H1 (cell line): Measurements from ENCODE around the gene TMEM120B. TPM values are rescaled to one million over a fixed set of nuclear protein-coding genes. Genes with fewer than 3 reads are reported as not detected.

Source experiments
- CBX8 ChIP-seq: fragments of 300-800, 300-1000 bp; sonication (generic); IDR thresholded peaks from 2 replicates; pipeline ENCODE4 v1.7.1; 2016; ENCODE audit warnings: low read depth, low read length, borderline replicate concordance
- CEBPB ChIP-seq: IDR thresholded peaks from 2 replicates; pipeline ENCODE4 v1.6.1; 2012; ENCODE audit warnings: low read depth, low read length
- GABPA ChIP-seq: IDR thresholded peaks from 2 replicates; pipeline ENCODE4 v1.6.1; 2011; ENCODE audit warnings: mild to moderate bottlenecking, low read length, moderate library complexity, borderline replicate concordance; ENCODE audit not compliant: insufficient read depth
- HDAC2 ChIP-seq, 2 experiments: fragments of 300-600 bp in 1 of 2; sonication (generic) in 1 of 2; IDR thresholded peaks; 2 replicates each; pipeline ENCODE4 v1.6.1; 2011 to 2012; ENCODE audit warnings: low read depth in 2 of 2, low read length in 2 of 2, mild to moderate bottlenecking in 2 of 2, moderate library complexity in 2 of 2, borderline replicate concordance in 1 of 2, inconsistent platforms in 1 of 2
- KDM1A ChIP-seq: fragments of 200-600, 300-600 bp; sonication (generic); IDR thresholded peaks from 2 replicates; pipeline ENCODE4 v1.7.1; 2016; ENCODE audit warnings: mild to moderate bottlenecking, low read length, borderline replicate concordance
- NRF1 ChIP-seq: IDR thresholded peaks from 2 replicates; pipeline ENCODE4 v1.6.1; 2011; ENCODE audit warnings: mild to moderate bottlenecking, low read depth, low read length, improper control_type of control experiment
- PHF8 ChIP-seq: fragments of 200-600 bp; sonication (generic); conservative IDR thresholded peaks from 2 replicates; pipeline ENCODE4 v1.7.1; 2012; ENCODE audit warnings: low read depth, mild to moderate bottlenecking, inconsistent platforms, low read length, moderate library complexity
- SIN3A ChIP-seq, 2 experiments: IDR thresholded peaks in 1 of 2; conservative IDR thresholded peaks in 1 of 2; 2 replicates each; pipeline ENCODE4 v1.6.1; 2011 to 2012; ENCODE audit warnings: low read length in 2 of 2, improper control_type of control experiment in 1 of 2, low read depth in 1 of 2, mild to moderate bottlenecking in 1 of 2
- SP4 ChIP-seq: IDR thresholded peaks from 2 replicates; pipeline ENCODE4 v1.6.1; 2012; ENCODE audit warnings: low read length, inconsistent platforms
- TAF1 ChIP-seq: IDR thresholded peaks from 2 replicates; pipeline ENCODE4 v1.6.1; 2011; ENCODE audit warnings: mild to moderate bottlenecking, low read depth, low read length
- TAF7 ChIP-seq: optimal IDR thresholded peaks from 2 replicates; pipeline ENCODE3; 2011; ENCODE audit warnings: low read depth, mild to moderate bottlenecking, inconsistent platforms, low read length, moderate library complexity, borderline replicate concordance
- YY1 ChIP-seq: IDR thresholded peaks from 2 replicates; pipeline ENCODE4 v1.6.1; 2011; ENCODE audit warnings: low read depth, mild to moderate bottlenecking, low read length
- polyA plus RNA-seq, 7 experiments: library from polyadenylated mRNA; depleted of rRNA in 3 of 7; stranded (reverse) in 5 of 7; unstranded in 2 of 7; fragments of >200 nt in 5 of 7; fragments of 200-250 nt in 2 of 7; gene quantifications; 1 replicate in 5 of 7; 2 replicates in 1 of 7; 4 replicates in 1 of 7; pipeline versions ENCODE4 v1.2.1 to v1.2.3, GENCODE V29; 2011 to 2013; ENCODE audit warnings: missing spikeins in 2 of 7, mixed read lengths in 2 of 7
- total RNA-seq: library from RNA; stranded (reverse); fragmentation: NEBNext Ultra II Directional; extraction: Animal tissue kit (Norgen Biotek cat#: 25700); gene quantifications from 2 replicates; pipeline ENCODE4 v1.2.1, GENCODE V29; 2021
- TF ChIP-seq, protein P1 (sequence below), 3 experiments: IDR thresholded peaks; 1 replicate in 2 of 3; 2 replicates in 1 of 3; pipeline versions ENCODE4 v1.5.1 to v1.6.1; 2011; ENCODE audit warnings: low read length in 3 of 3, mild to moderate bottlenecking in 3 of 3, inconsistent platforms in 2 of 3, low read depth in 1 of 3, moderate library complexity in 1 of 3; ENCODE audit not compliant: insufficient read depth in 1 of 3; ENCODE audit errors: control extremely low read depth in 1 of 3

Gene TMEM120B
- total and polyA plus RNA-seq, 2 of the 8 experiments (the other 6 are each of a cell fraction or from before 2014, with no cell fraction given) = 22.0 to 29.1 TPM

DNA sequence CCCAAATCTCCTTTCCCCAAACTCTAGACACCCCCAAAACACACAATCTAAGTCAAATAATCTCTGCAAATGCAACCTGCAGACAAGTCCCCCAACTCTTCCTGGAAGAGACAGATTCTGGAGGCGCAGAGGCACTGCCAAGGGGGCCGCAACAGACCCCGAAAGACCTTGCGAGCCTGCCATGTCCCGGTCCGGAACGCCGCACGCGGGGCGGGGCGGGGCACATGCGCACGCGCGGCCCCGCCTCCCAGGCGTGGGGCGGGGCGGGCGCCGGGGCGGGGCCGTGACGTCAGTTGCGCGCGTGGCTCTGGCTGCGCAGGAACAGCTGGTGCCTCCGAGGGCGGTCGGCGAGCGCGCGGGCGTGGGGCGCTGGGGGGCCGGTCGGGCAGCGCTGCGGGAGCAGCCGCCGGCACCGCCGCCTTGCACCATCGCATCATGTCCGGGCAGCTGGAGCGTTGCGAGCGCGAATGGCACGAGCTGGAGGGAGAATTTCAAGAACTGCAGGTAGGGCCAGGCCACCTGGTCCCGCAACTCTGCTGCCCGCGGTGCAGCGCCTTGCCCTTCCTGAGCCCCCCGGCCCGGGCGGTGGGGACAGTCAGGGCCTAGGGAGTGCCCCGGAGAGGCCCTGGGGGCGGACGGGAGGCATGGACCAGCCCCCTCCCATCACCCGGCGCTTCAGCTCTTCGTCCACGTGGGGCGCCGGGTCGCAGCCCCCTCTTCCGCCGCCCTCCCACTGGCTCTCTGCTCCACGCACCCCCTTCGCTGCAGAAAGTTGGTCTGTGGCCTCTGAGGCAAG is at the start of gene TMEM120B (continued):
- TF ChIP-seq HDAC2 (IDR thresholded peaks at IDR 0.05; ENCODE audit: borderline replicate concordance in 1 of 2, low read depth in 2 of 2, low read length in 2 of 2) (peak in 1 of 2 experiments; percentile 87; a peak in 2 of 4 replicates), KDM1A (no peak), NRF1 (peak; percentile 57), SIN3A (conservative IDR thresholded peaks at IDR 0.05 in 1 of 2, IDR thresholded peaks at IDR 0.05 in 1 of 2; ENCODE audit: low read depth in 1 of 2, low read length in 2 of 2) (peak; percentile 39 to 64; a peak in 2 of 4 replicates), PHF8 (peak; percentile 72), YY1 (no peak), TAF7 (no peak), CEBPB (no peak), TAF1 (no peak; the same call in none of the 2 replicates), CBX8 (no peak), GABPA (no peak), SP4 (no peak)
- TF ChIP-seq, protein P1, sequence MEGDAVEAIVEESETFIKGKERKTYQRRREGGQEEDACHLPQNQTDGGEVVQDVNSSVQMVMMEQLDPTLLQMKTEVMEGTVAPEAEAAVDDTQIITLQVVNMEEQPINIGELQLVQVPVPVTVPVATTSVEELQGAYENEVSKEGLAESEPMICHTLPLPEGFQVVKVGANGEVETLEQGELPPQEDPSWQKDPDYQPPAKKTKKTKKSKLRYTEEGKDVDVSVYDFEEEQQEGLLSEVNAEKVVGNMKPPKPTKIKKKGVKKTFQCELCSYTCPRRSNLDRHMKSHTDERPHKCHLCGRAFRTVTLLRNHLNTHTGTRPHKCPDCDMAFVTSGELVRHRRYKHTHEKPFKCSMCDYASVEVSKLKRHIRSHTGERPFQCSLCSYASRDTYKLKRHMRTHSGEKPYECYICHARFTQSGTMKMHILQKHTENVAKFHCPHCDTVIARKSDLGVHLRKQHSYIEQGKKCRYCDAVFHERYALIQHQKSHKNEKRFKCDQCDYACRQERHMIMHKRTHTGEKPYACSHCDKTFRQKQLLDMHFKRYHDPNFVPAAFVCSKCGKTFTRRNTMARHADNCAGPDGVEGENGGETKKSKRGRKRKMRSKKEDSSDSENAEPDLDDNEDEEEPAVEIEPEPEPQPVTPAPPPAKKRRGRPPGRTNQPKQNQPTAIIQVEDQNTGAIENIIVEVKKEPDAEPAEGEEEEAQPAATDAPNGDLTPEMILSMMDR (IDR thresholded peaks at IDR 0.05; ENCODE audit: control extremely low read depth in 1 of 3, insufficient read depth in 1 of 3, low read depth in 1 of 3, low read length in 3 of 3) = peak in 2 of 3 experiments; percentile 26 to 32; a peak in 2 of 4 replicates
